Mesothelial cell of epicardium (in vitro differentiated cells): ENCODE measurements around the gene MAP3K15. TPM values are rescaled to one million over a fixed set of nuclear protein-coding genes. Genes with fewer than 3 reads are reported as not detected.

ENCODE experiments used
- DNase-seq, 2 experiments: peaks; one replicate each; pipeline ENCODE4 v3.0.0; 2021; ENCODE audit warnings: low spot score in 2 of 2; ENCODE audit not compliant: unreplicated experiment in 2 of 2
- H3K27ac Mint-ChIP-seq: 2 replicates; pipeline ENCODE4 v1.8.0; 2021; ENCODE audit warnings: mixed read lengths
- H3K27me3 Mint-ChIP-seq: 2 replicates; pipeline ENCODE4 v1.8.0; 2021; ENCODE audit warnings: low read depth, mixed read lengths
- H3K36me3 Mint-ChIP-seq: 2 replicates; pipeline ENCODE4 v1.8.0; 2021; ENCODE audit warnings: mixed read lengths
- H3K4me1 Mint-ChIP-seq: 2 replicates; pipeline ENCODE4 v1.8.0; 2021; ENCODE audit warnings: mixed read lengths
- H3K4me3 Mint-ChIP-seq: 2 replicates; pipeline ENCODE4 v1.8.0; 2021; ENCODE audit warnings: mild to moderate bottlenecking, moderate library complexity, mixed read lengths
- H3K9me3 Mint-ChIP-seq: 2 replicates; pipeline ENCODE4 v1.8.0; 2021; ENCODE audit warnings: mixed read lengths
- CTCF ChIP-seq: fragments of 200-600 bp; sonication (generic); IDR thresholded peaks from one replicate; pipeline ENCODE4 v1.5.0; 2021; ENCODE audit warnings: antibody characterized with exemption; ENCODE audit not compliant: unreplicated experiment
- total RNA-seq: library from RNA; stranded (reverse); gene quantifications from 3 replicates; pipeline ENCODE4 v1.2.1, GENCODE V29; 2021

MAP3K15 gene
- total RNA-seq, 1 donor from 2014 or later = 1.4 TPM

GRCh38 chrX:19344661-19345060 lies 170.6 kb downstream of the MAP3K15 start:
- H3K4me1 Mint-ChIP-seq = peaks cover 13% of the 10 kb centered on the region
- peaks cover 1% of the 10 kb centered on the region for H3K36me3 Mint-ChIP-seq
- H3K9me3 Mint-ChIP-seq = peaks cover 15% of the 10 kb centered on the region
- peak overlapping the region; percentile 81 for H3K4me3 Mint-ChIP-seq
- H3K27ac Mint-ChIP-seq = peak overlapping the region; percentile 58
- no peak for DNase-seq
- H3K27me3 Mint-ChIP-seq = no peaks in the 10 kb centered on the region
- TF ChIP-seq CTCF = no peak

- peaks cover 13% of the 10 kb centered on the region for H3K4me1 Mint-ChIP-seq
- no peaks in the 10 kb centered on the region for H3K36me3 Mint-ChIP-seq
- peak; percentile 82 to 88 for DNase-seq
- TF ChIP-seq CTCF = no peak
- H3K27ac Mint-ChIP-seq = peak within 1 kb of the TSS; percentile 94
- peak within 1 kb of the TSS; percentile 81 for H3K4me3 Mint-ChIP-seq
- no peaks in the 10 kb centered on the region for H3K27me3 Mint-ChIP-seq
- peaks cover 15% of the 10 kb centered on the region for H3K9me3 Mint-ChIP-seq
Measured at GRCh38 chrX:19343535-19344408, 171.5 kb downstream of the MAP3K15 start, which contains the start of gene PDHA1. Gene PDHA1, plus strand, starts transcription at chrX:19343927. Its CDS starts 111 bp downstream, at chrX:19344038.

GRCh38 chrX:19343085-19343534 lies 172.2 kb downstream of the MAP3K15 start:
- Mint-ChIP-seq H3K4me3 (peak overlapping the region; percentile 81), H3K27me3 (no peaks in the 10 kb centered on the region), H3K27ac (peak overlapping the region; percentile 94), H3K4me1 (peaks cover 13% of the 10 kb centered on the region), H3K9me3 (peaks cover 16% of the 10 kb centered on the region), H3K36me3 (no peaks in the 10 kb centered on the region)
- DNase-seq = no peak
- no peak for TF ChIP-seq CTCF

GRCh38 chrX:19342331-19342906 lies 172.9 kb downstream of the MAP3K15 start:
- TF ChIP-seq CTCF = no peak
- Mint-ChIP-seq H3K9me3 (peaks cover 16% of the 10 kb centered on the region), H3K4me3 (no peak overlapping the region), H3K27ac (peak overlapping the region; percentile 94), H3K4me1 (peaks cover 13% of the 10 kb centered on the region), H3K27me3 (no peaks in the 10 kb centered on the region), H3K36me3 (no peaks in the 10 kb centered on the region)
- DNase-seq = no peak

- no peak for DNase-seq
- peaks cover 5% of the 10 kb centered on the region for H3K36me3 Mint-ChIP-seq
Measured at GRCh38 chrX:19334945-19335626, 180.2 kb downstream of the MAP3K15 start.

More at GRCh38 chrX:19334945-19335626, 180.2 kb downstream of the MAP3K15 start:
- Mint-ChIP-seq H3K4me3 (no peak overlapping the region), H3K27me3 (no peaks in the 10 kb centered on the region), H3K27ac (no peak overlapping the region), H3K9me3 (peaks cover 34% of the 10 kb centered on the region), H3K4me1 (no peaks in the 10 kb centered on the region)
- peak; percentile 51 for TF ChIP-seq CTCF
